ENCODE data around the gene LLPH. TPM values are rescaled to one million over a fixed set of nuclear protein-coding genes. Genes with fewer than 3 reads are reported as not detected.
"Not testable (repeated sequence)": the region's sequence is repeated elsewhere in the genome, so short reads cannot be mapped to it uniquely, and the experiment has no call there.

Gene LLPH
- total RNA-seq (ENCODE audit: insufficient read depth, low replicate concordance), result 5.5 TPM

DNA sequence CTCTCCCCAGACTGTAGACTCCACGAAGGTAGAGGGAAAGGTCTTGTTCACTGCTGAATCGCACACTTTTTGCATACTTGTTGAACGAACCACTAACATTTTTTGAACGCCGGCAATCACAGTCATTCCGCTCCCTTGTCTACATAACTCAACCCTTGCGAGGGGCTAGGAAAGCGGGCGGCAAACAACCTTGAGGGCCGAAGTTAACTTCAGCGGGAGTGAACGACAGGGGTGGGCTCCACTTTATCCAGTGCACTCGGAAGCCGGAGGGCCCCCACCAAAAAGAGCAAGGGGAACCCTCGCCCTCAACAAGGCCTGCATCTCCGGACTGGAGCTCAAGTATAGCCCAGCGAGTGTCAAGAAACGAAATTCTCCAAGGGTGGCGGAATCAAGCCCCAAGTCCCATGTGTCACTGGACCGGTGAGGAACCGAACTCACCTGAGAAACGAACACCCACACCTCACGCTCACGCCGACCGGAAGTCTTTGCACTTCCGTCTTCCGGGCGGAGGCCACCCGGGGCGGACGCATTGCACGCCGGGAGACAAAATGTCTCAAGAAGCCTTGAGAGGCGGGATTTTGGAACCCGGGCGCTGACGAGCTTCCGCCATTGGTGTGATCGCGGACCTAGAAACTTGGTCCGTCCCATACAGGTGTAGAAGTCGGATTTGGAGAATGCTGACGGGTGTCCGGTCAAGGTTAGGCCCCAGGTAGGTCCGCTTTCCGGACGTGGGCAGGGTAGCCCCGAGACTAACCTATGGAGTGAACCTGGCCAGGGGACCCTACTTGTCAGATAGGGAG, at the start of gene LLPH:
TSS of gene LLPH (minus strand) at position 484 of the 800 bp plus-strand sequence. CDS start 1,644 bp downstream, outside the sequence.
- peak; percentile 95 for DNase-seq (ENCODE audit: low spot score)

DNA sequence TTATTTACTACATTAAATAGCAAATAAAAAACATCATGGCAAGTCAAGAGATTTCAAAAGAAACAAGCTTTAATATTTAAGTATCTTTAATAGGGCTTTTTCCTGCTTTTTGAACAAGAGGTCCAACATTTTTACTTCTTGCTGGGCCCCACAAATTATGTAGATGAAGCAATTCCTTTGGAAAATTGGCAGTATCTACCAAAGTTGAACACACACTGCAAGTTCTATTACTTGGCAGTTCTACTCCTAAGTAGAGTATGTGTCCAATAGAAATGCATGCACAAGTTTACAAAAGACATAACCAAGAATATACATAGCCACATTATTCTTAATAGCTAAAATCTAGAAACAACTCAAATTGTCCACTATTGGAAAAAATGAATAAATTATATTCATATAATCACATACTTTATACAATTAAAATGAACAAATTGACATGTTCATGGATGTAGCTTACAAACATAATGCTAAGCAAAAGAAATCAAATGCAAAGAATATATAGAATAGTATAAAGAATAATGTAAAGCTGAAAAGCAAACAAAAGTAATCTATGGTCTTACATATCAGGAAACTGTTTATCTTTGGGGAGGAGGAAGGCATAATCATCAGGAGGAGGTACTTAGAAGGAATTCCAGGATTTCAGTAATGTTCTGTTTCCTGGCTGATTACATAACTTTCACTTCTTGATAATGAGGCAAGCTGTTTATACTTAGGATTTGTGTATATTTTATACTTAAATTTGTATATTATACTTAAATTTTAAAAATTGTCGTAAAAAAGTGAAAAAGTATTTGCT, 45.8 kb upstream of the LLPH start:
- DNase-seq (ENCODE audit: low spot score), result peak; percentile 49

DNA sequence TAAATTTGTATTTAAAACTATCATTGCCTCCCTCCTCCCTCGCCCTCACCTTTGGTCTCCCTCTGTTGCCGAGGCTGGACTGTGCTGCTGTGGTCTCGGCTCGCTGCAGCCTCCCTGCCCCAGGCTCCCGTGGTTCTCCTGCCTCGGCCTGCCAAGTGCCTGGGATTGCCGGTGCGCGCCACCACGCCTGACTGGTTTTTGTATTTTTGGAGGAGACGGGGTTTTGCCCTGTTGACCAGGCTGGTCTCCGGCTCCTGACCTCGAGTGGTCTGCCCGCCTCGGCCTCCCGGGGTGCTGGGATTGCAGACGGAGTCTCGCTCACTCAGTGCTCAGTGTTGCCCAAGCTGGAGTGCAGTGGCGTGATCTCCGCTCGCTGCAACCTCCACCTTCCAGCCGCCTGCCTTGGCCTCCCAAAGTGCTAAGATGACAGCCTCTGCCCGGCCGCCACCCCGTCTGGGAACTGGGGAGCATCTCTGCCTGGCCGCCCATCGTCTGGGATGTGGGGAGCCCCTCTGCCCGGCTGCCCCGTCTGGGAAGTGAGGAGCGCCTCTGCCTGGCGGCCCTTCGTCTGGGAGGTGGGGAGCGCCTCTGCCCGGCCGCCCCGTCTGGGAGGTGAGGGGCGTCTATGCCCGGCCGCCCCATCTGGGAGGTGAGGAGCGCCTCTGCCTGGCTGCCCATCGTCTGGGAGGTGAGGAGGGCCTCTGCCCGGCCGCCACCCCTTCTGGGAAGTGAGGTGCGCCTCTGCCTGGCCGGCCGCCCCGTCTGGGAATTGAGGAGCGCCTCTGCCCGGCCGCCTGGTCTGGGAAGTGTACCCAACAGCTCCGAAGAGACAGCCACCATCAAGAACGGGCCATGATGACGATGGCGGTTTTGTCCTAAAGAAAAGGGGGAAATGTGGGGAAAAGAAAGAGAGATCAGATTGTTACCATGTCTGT, 44.1 kb upstream of the LLPH start:
- not testable (repeated sequence) for DNase-seq (ENCODE audit: low spot score)

DNA sequence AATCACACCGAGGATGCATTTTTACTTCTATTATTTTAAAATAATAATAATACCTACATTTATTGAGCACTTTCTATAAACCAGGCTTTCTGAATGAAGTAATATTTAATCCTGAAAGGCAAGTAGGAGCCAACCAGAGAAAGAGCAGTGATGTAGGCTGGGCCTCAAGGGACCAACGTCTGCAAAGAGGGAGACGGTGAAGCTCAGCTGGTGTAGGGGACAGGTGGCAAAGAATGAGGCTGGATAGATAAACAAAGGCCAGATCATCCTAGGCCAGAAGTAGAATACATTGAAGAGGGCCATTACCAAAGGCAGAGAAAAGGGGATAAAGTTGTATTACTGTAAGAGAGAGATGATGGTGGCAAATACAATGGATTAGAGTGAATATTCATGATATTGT, 40.1 kb upstream of the LLPH start:
- DNase-seq (ENCODE audit: low spot score), result no peak

DNA sequence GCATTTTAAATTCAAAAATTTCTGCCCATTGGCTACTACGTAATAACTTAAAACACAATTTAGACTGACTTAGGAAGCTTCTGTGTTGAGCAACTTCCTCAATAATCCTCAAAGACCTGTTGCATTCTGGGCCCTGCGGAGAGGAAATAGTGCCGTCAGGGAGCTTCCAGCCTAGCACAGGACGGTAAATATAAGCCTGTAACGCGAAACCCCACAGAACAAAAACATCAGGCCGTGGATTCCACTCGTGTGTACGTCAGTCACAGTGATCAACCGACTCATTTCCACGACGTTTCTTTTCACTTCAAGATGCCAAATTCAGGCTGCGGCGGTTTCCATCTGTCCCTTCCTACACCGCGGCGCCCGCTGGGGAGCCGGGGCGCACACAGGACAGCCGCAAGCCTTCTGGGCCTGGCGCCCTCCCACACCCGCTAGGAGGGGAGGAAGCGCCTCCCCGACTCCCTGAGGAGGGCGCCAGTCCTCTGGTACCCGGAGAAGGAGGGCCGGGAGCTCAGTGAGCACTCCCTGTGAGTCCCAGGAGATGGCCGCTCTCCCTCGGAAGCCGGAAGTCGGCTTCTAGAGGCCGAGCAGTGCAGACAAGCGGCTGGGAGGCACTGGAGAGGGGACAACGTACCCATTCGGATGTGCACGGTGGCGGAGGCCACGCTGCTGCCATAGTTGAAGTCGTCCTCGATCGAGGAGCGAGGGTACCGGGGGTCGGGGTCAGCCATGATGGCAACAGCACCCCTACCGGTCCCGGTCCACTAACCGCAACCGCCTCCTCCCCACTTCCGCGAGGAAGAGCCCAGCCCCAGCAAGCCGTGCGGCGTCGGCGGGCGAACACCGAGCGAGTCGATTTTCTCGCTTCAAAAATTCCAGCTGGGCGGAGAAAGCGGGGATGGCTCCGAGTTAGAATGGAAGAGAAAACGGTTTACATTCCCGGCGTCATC, 38.9 kb upstream of the LLPH start, which contains the start of gene TMBIM4:
TSS of gene TMBIM4 (minus strand) at position 776 of the 950 bp plus-strand sequence. CDS start at position 731, 45 bp downstream.
- peak; percentile 96 for DNase-seq (ENCODE audit: low spot score)

DNA sequence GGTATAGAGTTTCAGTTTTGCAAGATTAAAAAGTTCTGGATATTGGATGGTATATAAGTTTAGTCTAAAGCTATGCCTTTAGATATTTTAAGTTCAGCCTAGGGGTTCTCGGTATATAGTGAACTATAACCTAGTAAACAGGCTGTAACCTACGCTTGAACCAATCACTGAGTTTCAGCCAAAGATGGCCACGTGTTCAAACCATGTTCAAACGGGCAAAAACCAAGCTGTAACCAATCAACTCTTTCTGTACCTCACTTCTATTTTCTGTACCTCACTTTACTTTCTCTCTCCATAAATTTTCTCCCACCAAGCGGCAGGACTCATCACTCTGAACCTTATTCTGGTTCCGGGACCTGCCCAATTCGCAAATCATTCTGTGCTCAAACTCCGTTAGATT, 37.9 kb upstream of the LLPH start:
- DNase-seq (ENCODE audit: low spot score), result no peak

DNA sequence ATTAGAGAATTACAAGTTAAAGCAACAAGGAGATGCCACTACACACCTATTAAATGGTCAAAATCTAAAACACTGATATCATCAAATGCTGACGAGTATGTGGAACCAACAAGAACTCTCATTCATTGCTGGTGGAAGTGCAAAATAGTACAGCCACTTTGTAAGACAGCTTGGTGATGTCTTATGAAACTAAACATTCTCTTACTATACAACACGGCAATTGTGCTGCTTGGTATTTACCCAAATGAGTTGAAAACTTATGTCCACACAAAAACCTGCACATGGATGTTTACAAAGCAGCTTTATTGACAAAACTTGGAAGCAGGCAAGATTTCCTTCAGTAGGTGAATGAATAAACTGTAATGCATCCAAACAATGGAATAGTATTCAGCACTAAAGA, 36.0 kb upstream of the LLPH start:
- DNase-seq (ENCODE audit: low spot score), result no peak

DNA sequence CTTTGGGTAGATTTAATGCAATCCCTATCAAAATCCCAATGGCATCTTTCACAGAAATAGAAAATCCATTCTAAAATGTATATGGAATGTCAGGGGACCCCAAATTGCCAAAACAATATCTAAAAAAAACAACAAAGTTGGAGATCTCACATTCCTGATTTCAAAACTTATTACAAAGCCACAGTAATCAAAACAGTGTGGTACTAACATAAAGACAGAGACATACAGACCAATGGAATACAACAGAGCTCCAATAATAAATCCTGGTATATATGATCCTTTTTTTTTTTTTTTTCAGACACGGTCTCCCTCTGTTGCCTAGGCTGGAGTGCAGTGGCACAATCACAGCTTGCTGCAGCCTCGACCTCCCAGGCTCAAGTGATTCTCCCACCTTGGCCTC, 34.6 kb upstream of the LLPH start:
- DNase-seq (ENCODE audit: low spot score), result no peak

DNA sequence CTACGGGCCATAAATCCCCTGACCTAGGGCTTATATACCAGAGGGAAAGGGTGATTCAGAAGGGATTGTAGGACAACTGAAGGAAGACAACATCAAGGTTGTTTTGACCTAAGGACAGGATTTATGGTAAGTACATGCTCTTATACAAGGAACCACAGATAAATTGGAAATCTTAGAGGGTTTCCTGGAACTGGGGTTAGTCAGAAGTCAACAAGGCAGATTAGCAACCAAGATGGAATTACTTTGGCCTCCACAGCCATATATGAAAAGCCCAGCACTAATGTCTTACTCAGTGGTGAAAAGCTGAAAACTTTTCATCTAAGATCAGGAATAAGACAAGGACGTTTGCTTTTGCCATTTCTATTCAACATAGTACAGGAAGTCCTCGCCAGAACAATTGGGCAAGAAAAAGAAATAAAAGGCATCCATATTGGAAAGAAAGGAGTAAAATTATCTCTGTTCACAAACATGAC, 33.8 kb upstream of the LLPH start:
- DNase-seq (ENCODE audit: low spot score), result no peak

DNA sequence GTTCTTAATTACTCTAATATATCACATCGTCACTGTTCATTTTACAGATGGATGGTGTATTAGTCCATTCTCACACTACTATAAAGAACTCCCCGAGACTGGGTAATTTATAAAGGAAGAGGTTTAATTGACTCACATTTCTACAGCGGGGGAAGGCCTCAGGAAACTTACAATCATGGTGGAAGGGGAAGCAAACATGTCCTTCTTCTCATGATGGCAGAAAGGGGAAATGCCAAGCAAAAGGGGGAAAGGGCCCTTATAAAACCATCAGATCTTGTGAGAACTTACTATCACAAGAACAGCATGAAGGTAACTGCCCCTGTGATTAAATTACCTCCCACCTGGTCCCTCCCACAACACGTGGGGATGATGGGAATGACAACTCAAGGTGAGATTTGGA, 32.7 kb upstream of the LLPH start:
- DNase-seq (ENCODE audit: low spot score), result no peak

DNA sequence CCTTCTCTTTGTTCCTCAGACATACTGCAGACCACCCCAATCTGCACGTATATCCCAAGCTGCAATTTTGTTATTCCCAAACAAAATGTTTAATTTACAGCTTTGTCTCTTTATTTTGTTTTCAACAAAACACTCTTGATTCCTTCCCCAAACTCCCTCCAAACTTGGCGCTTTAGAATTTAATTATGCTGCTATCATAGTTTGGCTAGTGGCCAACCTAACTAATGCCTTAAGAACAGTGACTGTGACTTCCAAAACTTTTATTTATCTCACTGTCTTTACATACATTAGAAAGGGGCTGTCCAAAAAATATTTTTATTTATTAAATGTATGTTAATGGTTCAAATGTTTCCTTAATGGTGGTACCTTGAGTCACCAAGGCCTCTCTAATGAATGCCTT, 32.2 kb upstream of the LLPH start:
- no peak for DNase-seq (ENCODE audit: low spot score)

DNA sequence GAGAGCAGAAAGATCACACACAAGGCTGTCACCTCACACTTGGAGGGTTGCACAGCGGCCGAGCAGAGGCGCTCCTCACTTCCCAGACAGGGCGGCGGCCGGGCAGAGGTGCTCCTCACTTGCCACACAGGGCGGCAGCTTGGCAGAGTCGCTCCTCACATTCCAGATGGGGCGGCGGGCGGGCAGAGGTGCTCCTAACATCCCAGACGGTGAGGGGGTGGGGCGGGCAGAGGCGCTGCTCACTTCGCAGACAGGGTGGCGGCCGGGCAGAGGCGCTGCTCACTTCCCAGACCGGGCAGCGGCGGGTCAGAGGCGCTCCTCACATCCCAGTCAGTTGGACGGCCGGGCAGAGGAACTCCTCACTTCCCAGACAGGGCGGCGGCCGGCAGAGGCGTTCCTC, 30.2 kb upstream of the LLPH start:
- no peak for DNase-seq (ENCODE audit: low spot score)

DNA sequence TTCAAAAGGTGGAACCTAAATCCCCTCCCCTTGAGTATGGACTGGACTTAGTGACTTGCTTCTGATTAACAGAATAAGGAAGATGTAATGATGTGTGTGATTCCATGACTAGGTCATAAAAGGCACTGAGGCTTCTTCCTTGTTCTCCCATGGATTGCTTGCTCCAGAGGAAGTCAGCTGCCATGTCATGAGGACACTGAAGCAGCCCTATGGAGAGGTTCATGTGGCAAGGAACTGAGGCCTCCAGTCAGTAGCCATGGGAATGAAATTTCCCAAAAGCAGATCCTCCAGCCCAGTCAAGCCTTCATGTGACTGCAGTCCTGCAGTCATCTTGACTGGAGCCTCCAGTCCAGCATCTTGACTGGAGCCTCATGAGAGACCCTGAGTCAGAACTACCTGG, 28.6 kb upstream of the LLPH start:
- no peak for DNase-seq (ENCODE audit: low spot score)

DNA sequence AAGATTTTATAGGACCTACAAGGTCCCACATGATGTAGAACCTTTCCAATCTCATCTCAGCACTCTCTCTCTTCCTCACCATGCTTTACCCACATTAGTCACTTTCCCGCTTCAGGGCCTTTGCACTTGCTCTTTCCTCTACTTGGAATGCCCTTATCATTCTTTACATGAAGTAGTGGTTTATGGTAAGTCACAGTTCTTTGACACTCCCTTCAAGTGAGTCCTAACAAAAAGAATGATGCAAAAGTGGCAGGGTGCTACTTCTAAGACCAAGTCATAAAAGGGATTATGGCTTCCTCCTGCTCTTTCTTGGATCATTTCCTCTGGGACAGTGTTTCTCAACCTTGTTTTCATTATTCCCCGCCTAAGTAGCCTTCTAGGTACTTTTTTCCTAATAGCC, 26.1 kb upstream of the LLPH start:
- no peak for DNase-seq (ENCODE audit: low spot score)

DNA sequence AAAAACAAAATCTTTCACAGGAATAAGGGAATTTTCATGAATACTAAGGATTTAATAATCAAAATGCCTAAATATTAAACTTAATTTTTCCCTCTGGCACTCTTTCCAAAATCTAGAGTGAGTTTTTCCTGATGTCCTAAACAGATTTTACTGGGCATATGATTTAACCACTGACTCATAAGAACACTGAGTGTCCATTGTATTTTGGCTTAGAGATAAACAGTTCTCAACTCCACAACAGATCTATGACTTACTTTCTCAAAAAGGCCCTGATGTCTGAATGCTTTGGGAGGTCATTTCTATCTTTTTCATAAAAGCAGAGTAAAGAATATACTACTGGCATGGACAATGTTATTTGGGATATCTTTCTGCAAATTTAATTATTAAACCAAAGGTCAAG, 24.2 kb upstream of the LLPH start:
- DNase-seq (ENCODE audit: low spot score), result no peak

DNA sequence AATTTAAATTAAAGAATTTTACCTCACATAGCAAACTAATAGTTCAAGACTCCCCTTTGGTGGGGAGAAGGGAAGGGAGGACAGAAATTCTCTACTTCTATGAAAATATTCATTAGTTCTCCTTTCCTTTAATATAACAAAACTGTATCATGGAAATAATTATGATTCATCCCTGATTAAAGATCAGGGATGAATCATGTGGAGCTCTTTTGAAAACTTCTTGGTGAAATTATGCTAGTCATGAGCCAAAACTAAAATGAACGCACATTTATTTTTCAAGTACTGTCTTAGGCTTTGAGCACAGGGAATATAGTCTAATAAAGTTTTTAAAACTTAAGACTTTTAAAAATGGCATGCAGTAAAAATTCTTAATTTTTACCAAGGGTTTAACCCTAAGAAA, 22.2 kb upstream of the LLPH start:
- DNase-seq (ENCODE audit: low spot score), result no peak

DNA sequence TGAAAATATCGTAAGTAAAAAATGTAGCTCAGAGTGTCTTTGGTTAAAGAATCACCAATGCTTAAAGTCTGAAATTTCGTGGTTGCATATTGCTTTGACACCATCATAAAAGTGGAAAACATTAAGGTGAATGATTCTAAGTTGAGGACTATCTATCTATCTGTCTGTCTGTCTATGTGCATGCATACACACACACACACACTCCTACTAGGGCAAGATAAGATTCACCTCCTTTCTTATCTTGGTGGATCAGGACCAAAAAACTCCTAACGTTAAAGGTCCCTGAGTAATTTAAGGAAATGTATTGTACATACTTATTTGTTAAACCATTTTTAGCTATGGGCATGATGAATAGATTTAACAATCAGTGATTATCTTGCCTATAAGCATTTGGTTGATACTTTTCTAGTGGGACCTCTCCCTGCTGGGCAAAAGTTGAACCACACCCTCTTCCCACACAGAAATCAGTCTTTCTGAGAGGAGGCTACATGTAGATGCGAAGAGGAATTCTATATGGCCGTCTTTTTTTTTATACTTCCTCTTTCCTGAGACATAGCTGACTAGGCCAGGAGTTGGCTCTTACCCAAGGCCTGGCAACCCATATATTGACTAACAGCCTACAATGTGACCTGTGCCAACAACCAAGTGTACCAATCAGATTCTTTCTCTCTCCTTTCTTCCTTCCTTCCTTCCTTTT, 19.3 kb upstream of the LLPH start:
- no peak for DNase-seq (ENCODE audit: low spot score)

DNA sequence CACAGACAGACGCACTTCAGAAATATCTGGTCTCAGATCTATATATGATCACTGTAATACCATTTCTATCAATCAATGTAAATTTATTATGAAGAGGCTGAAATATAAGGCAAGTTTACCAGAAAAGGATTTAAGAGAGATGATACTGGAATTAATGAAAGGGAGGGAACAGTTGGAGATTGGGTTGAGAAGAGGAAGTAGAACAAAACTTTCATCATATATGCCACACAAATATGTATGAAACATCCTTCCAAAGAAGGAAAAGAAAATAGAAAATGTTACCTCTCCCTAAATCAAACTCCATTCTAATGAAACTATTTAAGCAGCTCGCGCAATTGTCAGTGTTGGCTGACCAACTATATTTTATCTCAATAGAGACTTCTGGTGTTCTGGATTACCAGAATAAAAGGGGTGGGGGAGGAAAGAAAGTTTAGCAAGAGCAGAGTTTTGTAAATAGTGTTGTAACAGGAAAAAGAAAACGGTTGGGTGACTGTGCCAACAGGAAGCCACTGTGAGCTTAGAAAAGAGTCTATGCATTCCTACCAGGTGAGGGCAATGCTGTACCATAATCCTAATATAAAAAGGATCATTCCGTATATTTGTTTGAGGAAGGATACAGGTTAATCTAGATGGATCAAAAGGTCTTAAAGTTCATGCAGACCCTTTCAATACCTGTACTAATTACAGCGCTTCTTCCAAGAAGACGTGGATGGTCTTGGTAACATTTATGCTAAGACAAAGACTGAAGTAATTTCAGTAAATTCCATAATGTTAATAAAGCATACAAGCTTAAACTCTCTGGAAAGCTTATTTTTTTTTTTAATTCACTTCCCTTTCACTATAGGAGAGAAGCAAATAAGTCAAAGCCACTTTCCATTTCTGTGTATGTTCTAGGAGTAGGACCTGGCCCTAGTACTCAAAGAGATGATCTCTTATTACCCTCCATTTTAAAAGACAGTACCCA, 14.5 kb upstream of the LLPH start:
- DNase-seq (ENCODE audit: low spot score), result peak; percentile 43

DNA sequence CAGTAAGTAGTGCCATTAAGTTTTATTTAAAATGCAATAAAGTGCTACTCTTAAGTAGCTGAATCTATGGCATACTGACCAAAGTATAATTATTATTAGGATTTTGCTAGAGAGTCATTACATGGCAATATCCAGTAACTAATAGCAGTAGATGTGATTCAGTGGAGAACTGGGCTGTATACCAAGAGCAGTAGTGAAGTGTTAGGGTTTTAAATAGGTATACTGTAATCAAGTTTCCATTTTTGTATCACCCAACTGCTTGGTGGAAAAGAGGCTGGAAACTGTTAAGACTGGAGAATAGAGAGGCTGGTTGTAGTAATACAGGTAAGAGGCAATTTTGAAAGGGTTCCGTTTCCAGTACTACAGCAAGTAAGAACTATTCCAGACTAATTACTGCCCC, 13.3 kb upstream of the LLPH start:
- no peak for DNase-seq (ENCODE audit: low spot score)

Data from umbilical cord (tissue), 2 donors.